ENCODE measurements around the gene RGS7. TPM values are rescaled to one million over a fixed set of nuclear protein-coding genes. Genes with fewer than 3 reads are reported as not detected.
"Not testable (repeated sequence)": the region's sequence is repeated elsewhere in the genome, so short reads cannot be mapped to it uniquely, and the experiment has no call there.

RGS7 gene
- total and polyA plus RNA-seq, 2 donors from 2014 or later = 3.6 TPM; not detected in 1

DNA sequence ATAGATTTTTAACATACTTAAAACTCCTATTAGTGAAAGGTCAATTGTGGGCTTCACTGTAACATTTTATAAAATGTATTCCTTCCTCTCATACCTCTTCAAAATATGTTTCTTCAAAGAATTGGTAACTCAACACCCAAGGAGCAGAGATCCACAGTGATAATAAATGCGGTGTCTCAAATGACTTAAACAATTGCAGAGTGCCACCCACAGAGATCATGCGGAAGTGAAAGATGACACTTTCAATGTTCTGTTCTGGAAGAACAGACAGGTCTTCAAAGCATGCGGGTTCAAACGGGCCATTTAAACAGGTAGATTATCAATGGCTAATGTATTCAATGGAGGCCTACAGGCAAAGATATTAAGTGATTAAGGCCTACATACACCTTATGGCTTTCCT lies 588.0 kb downstream of the RGS7 start:
- H3K9me3 ChIP-seq (ENCODE audit: control insufficient read depth in 2 of 3, insufficient read depth in 1 of 3, low read length in 3 of 3) = no peaks in the 10 kb centered on the region
- FAIRE-seq (no peak), DNase-seq (peak in 1 of 5 donors; percentile 22)
- TF ChIP-seq, protein P1, sequence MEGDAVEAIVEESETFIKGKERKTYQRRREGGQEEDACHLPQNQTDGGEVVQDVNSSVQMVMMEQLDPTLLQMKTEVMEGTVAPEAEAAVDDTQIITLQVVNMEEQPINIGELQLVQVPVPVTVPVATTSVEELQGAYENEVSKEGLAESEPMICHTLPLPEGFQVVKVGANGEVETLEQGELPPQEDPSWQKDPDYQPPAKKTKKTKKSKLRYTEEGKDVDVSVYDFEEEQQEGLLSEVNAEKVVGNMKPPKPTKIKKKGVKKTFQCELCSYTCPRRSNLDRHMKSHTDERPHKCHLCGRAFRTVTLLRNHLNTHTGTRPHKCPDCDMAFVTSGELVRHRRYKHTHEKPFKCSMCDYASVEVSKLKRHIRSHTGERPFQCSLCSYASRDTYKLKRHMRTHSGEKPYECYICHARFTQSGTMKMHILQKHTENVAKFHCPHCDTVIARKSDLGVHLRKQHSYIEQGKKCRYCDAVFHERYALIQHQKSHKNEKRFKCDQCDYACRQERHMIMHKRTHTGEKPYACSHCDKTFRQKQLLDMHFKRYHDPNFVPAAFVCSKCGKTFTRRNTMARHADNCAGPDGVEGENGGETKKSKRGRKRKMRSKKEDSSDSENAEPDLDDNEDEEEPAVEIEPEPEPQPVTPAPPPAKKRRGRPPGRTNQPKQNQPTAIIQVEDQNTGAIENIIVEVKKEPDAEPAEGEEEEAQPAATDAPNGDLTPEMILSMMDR (IDR thresholded peaks at IDR 0.05; ENCODE audit: borderline replicate concordance, extremely low read depth, insufficient read depth) = no peak
- H3K9ac ChIP-seq (ENCODE audit: low read length in 3 of 3) = no peak overlapping the region
- H3K27me3 ChIP-seq (ENCODE audit: control insufficient read depth, insufficient read depth, low read length) = no peaks in the 10 kb centered on the region
- H3K4me3 ChIP-seq (ENCODE audit: low read length in 3 of 3) = no peak overlapping the region
- no peaks in the 10 kb centered on the region for H3K36me3 ChIP-seq (ENCODE audit: control insufficient read depth in 2 of 3, insufficient read depth in 3 of 3, low read length in 3 of 3)
- no peaks in the 10 kb centered on the region for H3K4me1 ChIP-seq (ENCODE audit: control insufficient read depth in 2 of 3, insufficient read depth in 2 of 3, low read depth in 1 of 3, low read length in 3 of 3)
- H3K27ac ChIP-seq (ENCODE audit: low read depth in 2 of 2, low read length in 2 of 2) = no peak overlapping the region
- intact Hi-C loops (cut with DNase I) = no loop called here

DNA sequence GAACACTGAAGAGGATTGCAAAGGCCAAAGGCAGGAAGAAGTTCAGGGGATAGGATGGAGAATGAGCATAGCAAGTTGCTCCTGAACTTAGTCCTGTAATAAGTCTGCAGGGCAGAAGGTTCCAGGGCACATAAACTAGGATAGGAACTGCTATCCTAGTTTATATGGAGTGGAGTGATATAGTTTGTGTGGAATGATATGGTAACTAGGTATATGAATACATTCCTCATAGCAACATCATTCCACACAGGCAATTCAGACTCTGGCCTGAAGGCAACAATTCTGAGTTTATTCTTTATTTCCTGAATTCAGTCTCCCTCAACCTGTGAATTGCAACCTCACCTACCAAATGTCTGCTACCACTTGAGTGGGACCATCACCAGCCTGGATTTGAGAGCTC lies 590.2 kb downstream of the RGS7 start:
- TF ChIP-seq, protein P1 (IDR thresholded peaks at IDR 0.05; ENCODE audit: borderline replicate concordance, extremely low read depth, insufficient read depth) = no peak
- intact Hi-C loops (cut with DNase I) = no loop called here
- no peaks in the 10 kb centered on the region for H3K27me3 ChIP-seq (ENCODE audit: control insufficient read depth, insufficient read depth, low read length)
- no peak overlapping the region for H3K4me3 ChIP-seq (ENCODE audit: low read length in 3 of 3)
- no peak overlapping the region for H3K27ac ChIP-seq (ENCODE audit: low read depth in 2 of 2, low read length in 2 of 2)
- DNase-seq = no peak
- no peaks in the 10 kb centered on the region for H3K4me1 ChIP-seq (ENCODE audit: control insufficient read depth in 2 of 3, insufficient read depth in 2 of 3, low read depth in 1 of 3, low read length in 3 of 3)
- H3K9ac ChIP-seq (ENCODE audit: low read length in 3 of 3) = no peak overlapping the region
- H3K9me3 ChIP-seq (ENCODE audit: control insufficient read depth in 2 of 3, insufficient read depth in 1 of 3, low read length in 3 of 3) = no peaks in the 10 kb centered on the region
- H3K36me3 ChIP-seq (ENCODE audit: control insufficient read depth in 2 of 3, insufficient read depth in 3 of 3, low read length in 3 of 3) = no peaks in the 10 kb centered on the region
- FAIRE-seq = no peak

DNA sequence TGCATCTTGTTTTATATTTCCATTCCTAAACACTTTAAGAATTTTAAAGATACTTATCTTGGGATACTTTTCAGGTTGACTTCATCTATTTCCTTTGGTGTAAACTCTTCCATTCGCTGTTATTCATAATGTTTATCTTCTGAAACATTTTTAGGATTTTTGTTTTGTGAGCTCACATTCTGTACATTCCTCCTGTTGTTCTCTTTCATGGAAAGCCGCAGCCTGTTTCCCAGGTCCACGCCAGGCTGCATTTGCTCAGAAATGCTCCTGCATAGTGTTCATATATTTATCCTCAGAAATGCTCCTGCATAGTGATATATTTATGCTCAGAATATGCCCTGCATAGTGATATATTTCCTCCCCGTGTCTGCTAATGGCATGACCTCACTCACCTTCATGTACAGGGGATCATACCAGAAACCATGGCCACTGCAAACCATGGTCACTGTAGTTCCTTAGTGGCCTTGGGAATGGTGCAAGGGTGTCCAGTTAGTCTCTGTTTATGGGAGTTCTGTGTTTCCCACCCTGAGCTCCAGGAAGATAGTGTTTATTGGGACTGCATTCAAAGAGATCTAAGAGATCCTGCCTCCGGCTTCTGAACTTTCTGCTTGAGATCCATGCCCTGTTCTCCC lies 591.2 kb downstream of the RGS7 start:
- Histone ChIP-seq H3K36me3 (ENCODE audit: control insufficient read depth in 2 of 3, insufficient read depth in 3 of 3, low read length in 3 of 3) (no peaks in the 10 kb centered on the region), H3K27me3 (ENCODE audit: control insufficient read depth, insufficient read depth, low read length) (no peaks in the 10 kb centered on the region), H3K4me3 (ENCODE audit: low read length in 3 of 3) (no peak overlapping the region), H3K9me3 (ENCODE audit: control insufficient read depth in 2 of 3, insufficient read depth in 1 of 3, low read length in 3 of 3) (no peaks in the 10 kb centered on the region), H3K4me1 (ENCODE audit: control insufficient read depth in 2 of 3, insufficient read depth in 2 of 3, low read depth in 1 of 3, low read length in 3 of 3) (no peaks in the 10 kb centered on the region), H3K27ac (ENCODE audit: low read depth in 2 of 2, low read length in 2 of 2) (no peak overlapping the region), H3K9ac (ENCODE audit: low read length in 3 of 3) (no peak overlapping the region)
- intact Hi-C loops (cut with DNase I) = no loop called here
- FAIRE-seq (no peak), DNase-seq (no peak)
- TF ChIP-seq, protein P1 (IDR thresholded peaks at IDR 0.05; ENCODE audit: borderline replicate concordance, extremely low read depth, insufficient read depth) = no peak

DNA sequence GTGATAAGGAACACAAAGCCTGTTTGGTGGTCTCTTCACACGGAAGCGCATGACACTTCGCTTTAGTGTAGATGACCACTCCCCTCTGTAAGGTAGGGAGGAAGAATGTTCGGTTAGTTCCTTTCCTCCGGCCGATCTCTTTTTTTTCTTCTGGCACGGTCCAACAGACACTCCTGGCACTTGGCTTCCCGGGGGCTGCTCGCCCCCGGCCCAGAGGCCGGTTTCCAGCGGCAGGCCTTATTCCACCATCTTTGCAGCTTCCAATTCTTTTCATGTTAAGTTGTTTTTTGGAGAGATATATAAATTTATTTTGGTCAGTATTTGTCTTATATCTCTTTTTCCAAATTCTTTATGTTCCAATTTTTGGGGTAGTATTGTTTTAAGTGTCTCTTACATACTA lies 593.2 kb downstream of the RGS7 start:
- Histone ChIP-seq H3K36me3 (ENCODE audit: control insufficient read depth in 2 of 3, insufficient read depth in 3 of 3, low read length in 3 of 3) (no peaks in the 10 kb centered on the region), H3K27ac (ENCODE audit: low read depth in 2 of 2, low read length in 2 of 2) (no peak overlapping the region), H3K4me1 (ENCODE audit: control insufficient read depth in 2 of 3, insufficient read depth in 2 of 3, low read depth in 1 of 3, low read length in 3 of 3) (no peaks in the 10 kb centered on the region), H3K4me3 (ENCODE audit: low read length in 3 of 3) (no peak overlapping the region), H3K9ac (ENCODE audit: low read length in 3 of 3) (no peak overlapping the region), H3K27me3 (ENCODE audit: control insufficient read depth, insufficient read depth, low read length) (no peaks in the 10 kb centered on the region), H3K9me3 (ENCODE audit: control insufficient read depth in 2 of 3, insufficient read depth in 1 of 3, low read length in 3 of 3) (no peaks in the 10 kb centered on the region)
- FAIRE-seq (no peak), DNase-seq (no peak)
- TF ChIP-seq, protein P1 (IDR thresholded peaks at IDR 0.05; ENCODE audit: borderline replicate concordance, extremely low read depth, insufficient read depth) = no peak
- intact Hi-C loops (cut with DNase I) = no loop called here

DNA sequence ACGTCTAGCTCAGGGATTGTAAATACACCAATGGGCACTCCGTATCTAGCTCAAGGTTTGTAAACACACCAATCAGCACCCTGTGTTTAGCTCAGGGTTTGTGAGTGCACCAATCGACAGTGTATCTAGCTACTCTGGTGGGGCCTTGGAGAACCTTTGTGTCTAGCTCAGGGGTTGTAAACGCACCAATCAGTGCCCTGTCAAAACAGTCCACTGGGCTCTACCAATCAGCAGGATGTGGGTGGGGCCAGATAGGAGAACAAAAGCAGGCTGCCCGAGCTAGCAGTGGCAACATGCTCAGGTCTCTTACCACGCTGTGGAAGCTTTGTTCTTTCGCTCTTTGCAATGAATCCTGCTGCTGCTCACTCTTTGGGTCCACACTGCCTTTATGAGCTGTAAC lies 593.9 kb downstream of the RGS7 start:
- not testable (repeated sequence) for FAIRE-seq

More for the DNA sequence above, 593.9 kb downstream of the RGS7 start:
- H3K9me3 ChIP-seq (ENCODE audit: control insufficient read depth in 2 of 3, insufficient read depth in 1 of 3, low read length in 3 of 3); H3K4me3 ChIP-seq (ENCODE audit: low read length in 3 of 3); H3K27ac ChIP-seq (ENCODE audit: low read depth in 2 of 2, low read length in 2 of 2); intact Hi-C loops (cut with DNase I); H3K27me3 ChIP-seq (ENCODE audit: control insufficient read depth, insufficient read depth, low read length); H3K4me1 ChIP-seq (ENCODE audit: control insufficient read depth in 2 of 3, insufficient read depth in 2 of 3, low read depth in 1 of 3, low read length in 3 of 3); DNase-seq; H3K36me3 ChIP-seq (ENCODE audit: control insufficient read depth in 2 of 3, insufficient read depth in 3 of 3, low read length in 3 of 3); H3K9ac ChIP-seq (ENCODE audit: low read length in 3 of 3): not testable (repeated sequence)
